HepG2 (cell line): ENCODE measurements around the gene GALNT17. TPM values are rescaled to one million over a fixed set of nuclear protein-coding genes. Genes with fewer than 3 reads are reported as not detected.

Experiments used
- ATAC-seq: fragments of 200-7000 bp; cut with Tn5 transposase; 3 replicates; pipeline ENCODE4 v1.9.1; 2020; ENCODE audit warnings: mild to moderate bottlenecking, moderate library complexity
- BruUV-seq: library from RNA; stranded (reverse); fragments of 400-500 nt; replicated peaks from 2 replicates; lab custom pipeline; 2021; lab: Mats Ljungman, UMichigan
- CTCF ChIA-PET: fragments of 300-600 bp; formaldehyde crosslinking; extraction: SDS; loops from one replicate; lab custom pipeline; 2021; ENCODE audit warnings: low total read pairs, inconsistent platforms, low intra/inter-chr PET ratio; lab: Yijun Ruan, JAX
- POLR2A ChIA-PET: fragments of 350-600 bp; sonication (Branson Sonifier 250); formaldehyde crosslinking; loops from one replicate; lab custom pipeline; 2020; ENCODE audit warnings: antibody characterized with exemption, inconsistent platforms; lab: Yijun Ruan, JAX
- DNase-seq: peaks from one replicate; pipeline ENCODE4 v3.0.0-alpha.2; 2015; ENCODE audit warnings: low spot score
- FAIRE-seq: peaks from 3 replicates; lab custom pipeline; 2011; peaks lifted over from hg19 to GRCh38; lab: Jason Lieb, UNC
- H2AFZ ChIP-seq: one replicate; pipeline ENCODE4 v1.6.1; 2011; ENCODE audit warnings: low read length, inconsistent platforms
- H3K27ac ChIP-seq: fragments of 300-600 bp; 3 replicates; pipeline ENCODE4 v1.8.0; 2011; ENCODE audit warnings: mixed run types, mild to moderate bottlenecking, mixed read lengths, low read length, inconsistent platforms; ENCODE audit not compliant: insufficient read depth; ENCODE audit errors: extremely low read length
- H3K27me3 ChIP-seq, 2 experiments: fragments of 200-600 bp in 1 of 2; 2 replicates in 1 of 2; 3 replicates in 1 of 2; pipeline versions ENCODE4 v1.6.0 to v1.8.0; 2011; ENCODE audit warnings: low read length in 2 of 2, mild to moderate bottlenecking in 2 of 2, moderate library complexity in 2 of 2, inconsistent platforms in 1 of 2; ENCODE audit not compliant: insufficient read depth in 2 of 2, control insufficient read depth in 1 of 2
- H3K36me3 ChIP-seq, 2 experiments: fragments of 200-600 bp in 1 of 2; replicated peaks in 1 of 2; 2 replicates in 1 of 2; 3 replicates in 1 of 2; pipeline versions ENCODE4 v1.5.1 to v1.8.0; 2011; ENCODE audit warnings: low read length in 2 of 2, inconsistent platforms in 1 of 2; ENCODE audit not compliant: insufficient read depth in 2 of 2, control insufficient read depth in 1 of 2
- H3K4me1 ChIP-seq: 2 replicates; pipeline ENCODE4 v1.5.1; 2012; ENCODE audit warnings: low read length, inconsistent platforms; ENCODE audit not compliant: insufficient read depth
- H3K4me2 ChIP-seq: 2 replicates; pipeline ENCODE4 v1.6.0; 2011; ENCODE audit warnings: low read depth, low read length, inconsistent platforms
- H3K4me3 ChIP-seq, 3 experiments: fragments of 200-600 bp in 1 of 3; sonication (generic), shearing (Covaris generic) in 1 of 3; replicated peaks in 1 of 3; 2 replicates each; pipeline ENCODE4 v1.5.1; 2011 to 2016; ENCODE audit warnings: low read length in 3 of 3, inconsistent platforms in 2 of 3, low read depth in 2 of 3, mild to moderate bottlenecking in 2 of 3, control low read depth in 1 of 3, mixed read lengths in 1 of 3; ENCODE audit not compliant: insufficient read depth in 1 of 3
- H3K79me2 ChIP-seq: one replicate; pipeline ENCODE4 v1.6.1; 2011; ENCODE audit warnings: low read length, inconsistent platforms; ENCODE audit not compliant: insufficient read depth
- H3K9ac ChIP-seq: 2 replicates; pipeline ENCODE4 v1.6.0; 2011; ENCODE audit warnings: mild to moderate bottlenecking, low read depth, low read length, inconsistent platforms; ENCODE audit not compliant: insufficient read depth
- H3K9me3 ChIP-seq: 2 replicates; pipeline ENCODE4 v1.5.1; 2012; ENCODE audit warnings: mild to moderate bottlenecking, low read length
- H4K20me1 ChIP-seq: 2 replicates; pipeline ENCODE4 v1.6.0; 2011; ENCODE audit warnings: inconsistent platforms, mild to moderate bottlenecking, low read length, moderate library complexity; ENCODE audit not compliant: insufficient read depth
- ATF4 ChIP-seq, 2 experiments: fragments of 450-650 bp in 1 of 2; sonication (generic) in 1 of 2; formaldehyde crosslinking; IDR thresholded peaks; 2 replicates each; pipeline versions ENCODE4 v1.5.0 to v1.8.0; 2020 to 2022; ENCODE audit warnings: mild to moderate bottlenecking in 1 of 2, missing genetic modification reagents in 1 of 2
- GLMP ChIP-seq: sonication (generic); formaldehyde crosslinking; IDR thresholded peaks from 2 replicates; pipeline ENCODE4 v1.9.0; 2021; ENCODE audit warnings: missing genetic modification reagents, mild to moderate bottlenecking, borderline replicate concordance
- KDM1A ChIP-seq: IDR thresholded peaks from 2 replicates; pipeline ENCODE4 v1.6.1; 2016; ENCODE audit warnings: missing compliant biosample characterization
- NCOA5 ChIP-seq: sonication (generic); formaldehyde crosslinking; IDR thresholded peaks from 2 replicates; pipeline ENCODE4 v1.4.0; 2020; ENCODE audit warnings: missing genetic modification reagents
- NFE2L2 ChIP-seq: fragments of 150-350 bp; IDR thresholded peaks from 2 replicates; pipeline ENCODE4 v1.6.1; 2014; ENCODE audit warnings: low read length
- NFKB2 ChIP-seq: sonication (generic); formaldehyde crosslinking; IDR thresholded peaks from 2 replicates; pipeline ENCODE4 v1.4.0; 2020; ENCODE audit warnings: missing genetic modification reagents, borderline replicate concordance
- NR2F6 ChIP-seq, 2 experiments: IDR thresholded peaks; 2 replicates each; pipeline ENCODE4 v1.6.1; 2016; ENCODE audit warnings: antibody characterized with exemption in 1 of 2, mild to moderate bottlenecking in 1 of 2
- PTBP1 ChIP-seq: fragments of 200-400 bp; formaldehyde crosslinking; IDR thresholded peaks from 2 replicates; pipeline ENCODE4 v1.6.1; 2018; ENCODE audit warnings: low read length, low read depth; ENCODE audit not compliant: poor library complexity, severe bottlenecking
- SALL2 ChIP-seq: sonication (generic); formaldehyde crosslinking; IDR thresholded peaks from 2 replicates; pipeline ENCODE4 v1.8.1; 2023; ENCODE audit warnings: mild to moderate bottlenecking, missing genetic modification reagents, inconsistent platforms
- SMAD3 ChIP-seq: sonication (generic); formaldehyde crosslinking; IDR thresholded peaks from 2 replicates; pipeline ENCODE4 v1.4.0; 2020; ENCODE audit warnings: missing genetic modification reagents
- THYN1 ChIP-seq: sonication (generic); formaldehyde crosslinking; IDR thresholded peaks from 2 replicates; pipeline ENCODE4 v1.8.1; 2023; ENCODE audit warnings: low read depth, mild to moderate bottlenecking, moderate library complexity, missing genetic modification reagents, borderline replicate concordance
- ZNF567 ChIP-seq: sonication (generic); formaldehyde crosslinking; IDR thresholded peaks from 2 replicates; pipeline ENCODE4 v1.8.1; 2023; ENCODE audit warnings: mild to moderate bottlenecking, missing genetic modification reagents, borderline replicate concordance
- ZNF569 ChIP-seq: sonication (generic); formaldehyde crosslinking; IDR thresholded peaks from 2 replicates; pipeline ENCODE4 v1.5.0; 2020; ENCODE audit warnings: mild to moderate bottlenecking, missing genetic modification reagents, moderate library complexity, borderline replicate concordance
- ZNF704 ChIP-seq: sonication (generic); formaldehyde crosslinking; IDR thresholded peaks from 2 replicates; pipeline ENCODE4 v1.8.1; 2023; ENCODE audit warnings: mild to moderate bottlenecking, inconsistent platforms, moderate library complexity, missing genetic modification reagents, borderline replicate concordance
- ZNF709 ChIP-seq: sonication (generic); formaldehyde crosslinking; IDR thresholded peaks from 2 replicates; pipeline ENCODE4 v1.5.0; 2020; ENCODE audit warnings: mild to moderate bottlenecking, missing genetic modification reagents
- ZSCAN20 ChIP-seq: sonication (generic); formaldehyde crosslinking; IDR thresholded peaks from 2 replicates; pipeline ENCODE4 v1.4.0; 2020; ENCODE audit warnings: missing genetic modification reagents, mild to moderate bottlenecking, borderline replicate concordance
- WGBS: methylation state at CpG from one replicate; pipeline ENCODE4 v1.1.6; 2017; ENCODE audit warnings: low lambda C conversion rate; 5-methylcytosine and 5-hydroxymethylcytosine counted together
- in situ Hi-C: cut with HindIII; loops from 2 replicates; pipeline ENCODE4 v1.10.0; 2017; ENCODE audit warnings: low pct_unique_long_range_greater_than_20kb; ENCODE audit not compliant: extremely low pct_ligation_motif_present
- intact Hi-C: fragments of 100-400 bp; cut with micrococcal nuclease; formaldehyde crosslinking; loops from one replicate; pipeline ENCODE4 v1.10.0; 2022; ENCODE audit not compliant: unreplicated experiment
- polyA plus RNA-seq, 8 experiments: library from polyadenylated mRNA; depleted of rRNA in 3 of 8; stranded (reverse) in 7 of 8; unstranded in 1 of 8; fragments of >200 nt; fragmentation: Illumina TruSeq in 4 of 8; extraction: Trizol in 4 of 8; gene quantifications; 2 replicates each; pipeline versions ENCODE4 v1.2.1 to v1.2.3, GENCODE V29; 2011 to 2016; ENCODE audit warnings: low read depth in 4 of 8, missing spikeins in 1 of 8, mixed read lengths in 1 of 8; ENCODE audit not compliant: insufficient read depth in 1 of 8
- total RNA-seq, 5 experiments: library from RNA; depleted of rRNA; stranded (reverse); fragments of >200 nt; fragmentation: Illumina TruSeq; extraction: Trizol; gene quantifications; 2 replicates each; pipeline ENCODE4 v1.2.3, GENCODE V29; 2016; ENCODE audit warnings: low read depth in 1 of 5
- TF ChIP-seq, protein P1 (sequence below): sonication (generic); formaldehyde crosslinking; IDR thresholded peaks from 2 replicates; pipeline ENCODE4 v1.5.1; 2020; ENCODE audit warnings: mild to moderate bottlenecking, moderate library complexity, missing genetic modification reagents
- TF ChIP-seq, protein P2 (sequence below): sonication (generic); formaldehyde crosslinking; IDR thresholded peaks from 2 replicates; pipeline ENCODE4 v1.8.1; 2023; ENCODE audit warnings: mild to moderate bottlenecking, missing genetic modification reagents

The GALNT17 gene
- total and polyA plus RNA-seq, 2 of the 13 experiments (the other 11 are each of a cell fraction or from before 2014, with no cell fraction given) = not detected

GRCh38 chr7:71444130-71444529 lies 312.2 kb downstream of the GALNT17 start (continued):
- TF ChIP-seq GLMP (no peak), ATF4 (CRISPR knock-in tag; IDR thresholded peaks at IDR 0.05) (no peak), THYN1 (no peak), NR2F6 (IDR thresholded peaks at IDR 0.05) (no peak), NR2F6 (CRISPR knock-in tag; IDR thresholded peaks at IDR 0.05) (no peak)

- intact Hi-C loops = no loop called here
- Histone ChIP-seq H3K4me2 (no peak overlapping the region), H2AFZ (no peak overlapping the region), H3K4me3 (no peak overlapping the region), H3K79me2 (no peaks in the 10 kb centered on the region), H3K36me3 (no peaks in the 10 kb centered on the region), H3K27me3 (peaks cover 0 to 6% of the 10 kb centered on the region in 2 experiments; a peak in 1 of 5 replicates), H3K9ac (no peak overlapping the region), H3K9me3 (no peaks in the 10 kb centered on the region), H3K4me1 (no peaks in the 10 kb centered on the region), H4K20me1 (no peaks in the 10 kb centered on the region), H3K27ac (no peak overlapping the region)
- POLR2A ChIA-PET = no interaction called here
- ATAC-seq (no peak), FAIRE-seq (no peak), DNase-seq (no peak)
- in situ Hi-C loops = no loop called here
- CTCF ChIA-PET = no interaction called here
- 5% methylated on average over 2 of the region's 2 CpGs for WGBS
- BruUV-seq = no TSS peak
- TF ChIP-seq ZNF709 (CRISPR knock-in tag) = no peak
- TF ChIP-seq NFE2L2 = no peak
- TF ChIP-seq ZNF567 (CRISPR knock-in tag) = no peak
- no peak for TF ChIP-seq SALL2 (CRISPR knock-in tag)
- TF ChIP-seq ZNF704 (CRISPR knock-in tag) = no peak
- TF ChIP-seq ZSCAN20 = no peak
- TF ChIP-seq SMAD3 (CRISPR knock-in tag) = no peak
- TF ChIP-seq NCOA5 (CRISPR knock-in tag) = no peak
- TF ChIP-seq, protein P1, sequence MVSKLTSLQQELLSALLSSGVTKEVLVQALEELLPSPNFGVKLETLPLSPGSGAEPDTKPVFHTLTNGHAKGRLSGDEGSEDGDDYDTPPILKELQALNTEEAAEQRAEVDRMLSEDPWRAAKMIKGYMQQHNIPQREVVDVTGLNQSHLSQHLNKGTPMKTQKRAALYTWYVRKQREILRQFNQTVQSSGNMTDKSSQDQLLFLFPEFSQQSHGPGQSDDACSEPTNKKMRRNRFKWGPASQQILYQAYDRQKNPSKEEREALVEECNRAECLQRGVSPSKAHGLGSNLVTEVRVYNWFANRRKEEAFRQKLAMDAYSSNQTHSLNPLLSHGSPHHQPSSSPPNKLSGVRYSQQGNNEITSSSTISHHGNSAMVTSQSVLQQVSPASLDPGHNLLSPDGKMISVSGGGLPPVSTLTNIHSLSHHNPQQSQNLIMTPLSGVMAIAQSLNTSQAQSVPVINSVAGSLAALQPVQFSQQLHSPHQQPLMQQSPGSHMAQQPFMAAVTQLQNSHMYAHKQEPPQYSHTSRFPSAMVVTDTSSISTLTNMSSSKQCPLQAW (CRISPR knock-in tag) = no peak
- TF ChIP-seq NFKB2 (CRISPR knock-in tag) = no peak
- no peak for TF ChIP-seq ZNF569 (CRISPR knock-in tag)
- TF ChIP-seq KDM1A (CRISPR knock-in tag) = no peak
- TF ChIP-seq, protein P2, sequence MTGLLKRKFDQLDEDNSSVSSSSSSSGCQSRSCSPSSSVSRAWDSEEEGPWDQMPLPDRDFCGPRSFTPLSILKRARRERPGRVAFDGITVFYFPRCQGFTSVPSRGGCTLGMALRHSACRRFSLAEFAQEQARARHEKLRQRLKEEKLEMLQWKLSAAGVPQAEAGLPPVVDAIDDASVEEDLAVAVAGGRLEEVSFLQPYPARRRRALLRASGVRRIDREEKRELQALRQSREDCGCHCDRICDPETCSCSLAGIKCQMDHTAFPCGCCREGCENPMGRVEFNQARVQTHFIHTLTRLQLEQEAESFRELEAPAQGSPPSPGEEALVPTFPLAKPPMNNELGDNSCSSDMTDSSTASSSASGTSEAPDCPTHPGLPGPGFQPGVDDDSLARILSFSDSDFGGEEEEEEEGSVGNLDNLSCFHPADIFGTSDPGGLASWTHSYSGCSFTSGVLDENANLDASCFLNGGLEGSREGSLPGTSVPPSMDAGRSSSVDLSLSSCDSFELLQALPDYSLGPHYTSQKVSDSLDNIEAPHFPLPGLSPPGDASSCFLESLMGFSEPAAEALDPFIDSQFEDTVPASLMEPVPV (CRISPR knock-in tag) = no peak
- TF ChIP-seq PTBP1 = no peak
These were observed 321.7 kb downstream of the GALNT17 start for GRCh38 chr7:71453630-71454029.
